ENCODE data around the gene LRRC1. TPM values are rescaled to one million over a fixed set of nuclear protein-coding genes. Genes with fewer than 3 reads are reported as not detected.
A peak's percentile ranks its signal among the peaks of the same experiment; 100 is the strongest.

The LRRC1 gene
- polyA plus RNA-seq, 12 donors, result 5.7 to 18.8 (median 9.7) TPM; not detected in 1

DNA sequence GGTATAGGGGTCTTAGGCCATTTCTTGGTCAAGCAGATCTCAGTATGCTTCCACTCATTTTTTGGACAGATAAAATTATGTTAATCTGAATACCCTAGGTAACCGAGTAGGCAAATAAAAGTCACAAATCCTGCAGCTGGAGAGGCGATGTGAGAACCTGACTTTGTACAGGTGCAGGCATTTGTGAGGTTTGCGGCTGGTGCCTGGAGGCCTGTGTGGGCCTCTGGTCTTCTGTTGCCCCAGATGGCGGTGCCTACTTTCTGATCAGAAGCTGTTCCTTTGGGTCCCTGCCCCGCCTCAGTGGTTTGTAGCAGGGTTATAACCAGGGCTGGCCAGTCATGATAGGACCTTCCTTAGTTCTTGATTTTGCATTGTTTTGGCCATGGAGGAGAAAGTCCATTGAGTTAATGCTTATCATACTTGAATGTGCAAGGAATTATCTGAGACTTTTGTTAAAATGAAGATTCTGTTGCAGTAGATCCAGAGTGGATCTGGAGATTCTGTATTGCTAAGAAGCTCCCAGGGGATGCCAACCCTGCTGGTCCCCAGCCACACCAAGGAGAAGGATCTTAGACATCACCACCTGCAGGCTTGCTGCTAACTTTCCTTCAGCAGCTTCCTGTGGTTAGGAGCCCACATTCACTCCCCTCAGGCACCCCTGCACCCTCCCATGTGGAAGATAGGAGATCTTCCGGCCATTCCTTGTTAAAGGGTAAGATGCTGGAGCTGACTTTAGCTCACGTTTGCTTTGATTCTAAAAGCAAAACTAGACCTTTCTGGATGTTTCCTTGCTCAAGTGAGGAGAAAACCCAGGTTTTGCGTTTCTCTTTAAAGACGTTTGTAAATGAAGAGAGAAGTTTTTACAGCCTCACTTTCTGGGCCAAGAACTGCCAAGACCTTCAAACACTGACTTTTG lies 50.7 kb downstream of the LRRC1 start:
- DNase-seq, result no peak

DNA sequence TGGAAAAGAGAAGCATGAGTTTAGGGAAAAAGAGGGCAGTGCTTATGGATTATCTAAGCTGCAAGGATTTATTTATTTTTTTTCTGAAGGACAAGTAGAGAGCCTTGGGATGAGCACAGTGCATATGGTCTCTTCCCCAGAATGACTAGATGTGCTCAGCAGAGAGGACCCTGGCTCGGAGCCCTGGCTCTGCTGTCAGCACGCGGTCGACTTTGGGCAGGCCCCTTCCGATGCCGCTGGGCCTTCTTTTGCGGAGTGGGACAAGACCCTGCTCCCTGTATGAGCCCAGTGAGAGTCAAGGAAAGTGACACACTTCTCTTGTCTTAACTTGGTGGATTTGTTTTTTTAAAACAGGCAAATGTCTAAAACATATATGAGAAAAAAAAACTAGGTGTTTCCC lies 51.4 kb downstream of the LRRC1 start:
- no peak for DNase-seq

DNA sequence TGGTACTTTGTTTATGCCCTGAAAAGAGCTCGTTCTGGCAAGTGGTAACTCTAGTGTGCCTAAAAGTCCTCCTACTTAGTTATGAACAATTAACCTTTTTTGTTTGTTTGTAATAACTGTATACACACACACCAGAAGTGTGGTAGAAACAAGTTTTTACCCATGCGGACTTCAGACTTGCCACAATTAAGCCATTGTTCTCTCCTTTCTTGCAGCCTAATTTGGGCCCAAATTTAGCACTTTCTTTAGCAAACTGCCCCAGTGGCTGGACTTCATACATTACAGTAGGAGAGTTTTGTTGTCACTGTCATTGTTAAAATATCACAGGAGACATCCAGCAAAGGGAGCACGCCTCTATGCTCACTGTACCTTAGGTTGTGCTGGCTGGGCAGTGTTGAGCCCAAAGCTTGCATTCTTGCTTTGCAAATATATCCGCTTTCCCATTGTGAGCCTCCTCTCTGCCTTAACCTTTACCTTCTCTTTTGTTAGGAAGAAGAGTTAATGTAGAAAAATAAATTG lies 53.0 kb downstream of the LRRC1 start:
- no peak for DNase-seq

- no peak for DNase-seq
These were observed 55.7 kb downstream of the LRRC1 start for GRCh38 chr6:53850527-53850926.

DNA sequence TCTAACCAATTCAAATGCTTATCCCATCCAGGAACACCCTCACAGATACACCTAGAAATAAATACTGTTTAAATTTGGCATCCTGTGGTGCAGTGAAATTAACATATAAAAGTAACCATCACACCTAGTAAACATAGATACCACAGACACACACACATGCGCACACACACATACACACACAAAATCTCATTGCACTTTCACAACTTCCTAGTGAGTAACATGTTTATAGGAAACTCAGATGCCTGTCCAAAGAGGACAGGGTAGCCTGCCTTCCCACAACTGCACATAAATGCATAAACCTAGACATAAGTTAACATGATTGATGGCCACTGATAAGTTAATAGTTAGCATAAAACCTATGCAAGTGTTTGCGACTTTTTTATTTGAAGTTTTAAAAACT lies 56.8 kb downstream of the LRRC1 start:
- DNase-seq, result no peak

- no peak for DNase-seq
These were observed 58.0 kb downstream of the LRRC1 start for GRCh38 chr6:53852805-53853204.

- no peak for DNase-seq
These were observed 60.2 kb downstream of the LRRC1 start for GRCh38 chr6:53854843-53855567.

DNA sequence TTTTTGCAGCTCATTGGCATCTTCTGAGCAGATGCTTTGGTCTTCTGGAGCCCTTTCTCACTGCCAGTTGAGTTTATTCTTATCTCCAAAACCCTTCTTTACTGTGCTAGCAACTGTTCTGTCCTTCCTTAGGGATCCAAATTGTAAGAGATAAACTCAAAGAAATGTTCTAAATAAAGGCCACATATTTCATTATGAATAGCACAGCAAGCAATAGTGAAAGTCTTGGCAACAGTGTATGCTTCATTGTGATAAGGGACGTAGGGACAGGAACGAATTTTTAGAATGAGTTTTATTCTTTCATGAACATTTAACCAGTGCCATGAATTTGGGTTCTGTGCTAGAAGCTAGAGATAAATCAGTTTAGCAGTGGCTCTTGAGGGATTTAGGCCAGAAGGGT lies 61.1 kb downstream of the LRRC1 start:
- no peak for DNase-seq

GRCh38 chr6:53857318-53858094 lies 62.7 kb downstream of the LRRC1 start:
- DNase-seq, result no peak

DNA sequence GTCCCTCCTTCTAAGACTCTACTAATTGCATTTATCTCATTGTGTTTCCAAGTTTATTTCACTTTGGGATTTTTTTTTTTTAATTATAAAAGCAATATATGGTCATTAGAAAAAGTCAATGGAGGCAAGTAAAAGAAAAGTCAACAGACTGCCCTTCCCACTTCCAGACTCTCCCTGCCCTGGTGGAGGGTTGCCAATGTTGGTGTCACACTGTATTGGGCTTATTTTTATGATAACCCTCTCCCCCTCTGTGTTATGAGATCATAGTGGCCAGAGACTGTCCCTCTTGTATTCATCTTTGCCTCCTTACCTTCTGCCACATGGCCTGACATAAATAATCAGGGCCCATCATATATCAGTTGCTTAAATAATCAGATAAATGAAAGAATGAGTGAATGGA lies 63.4 kb downstream of the LRRC1 start:
- no peak for DNase-seq

- DNase-seq, result no peak
These were observed 64.1 kb downstream of the LRRC1 start for GRCh38 chr6:53858913-53859312.

GRCh38 chr6:53860511-53860910 lies 65.7 kb downstream of the LRRC1 start:
- DNase-seq, result no peak

DNA sequence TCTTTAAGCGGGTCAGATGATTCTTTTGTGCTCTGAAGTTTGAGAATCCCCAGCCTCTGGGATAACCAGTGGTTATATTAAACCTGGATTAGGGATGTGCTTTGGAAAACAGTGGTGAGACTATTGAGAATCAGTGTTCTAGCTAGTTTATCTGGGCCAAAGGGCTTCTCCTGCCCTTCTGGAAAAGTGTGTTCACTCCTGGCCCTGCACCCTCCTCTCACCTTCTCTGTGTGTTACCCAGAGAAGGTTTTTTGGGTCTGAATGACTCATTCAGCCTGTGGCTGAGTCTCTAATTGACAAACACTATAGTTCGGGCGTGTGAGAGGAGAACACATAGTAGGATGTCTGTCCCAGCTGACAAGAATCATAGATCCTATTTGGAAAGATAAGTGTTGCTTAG lies 66.7 kb downstream of the LRRC1 start:
- DNase-seq, result no peak

DNA sequence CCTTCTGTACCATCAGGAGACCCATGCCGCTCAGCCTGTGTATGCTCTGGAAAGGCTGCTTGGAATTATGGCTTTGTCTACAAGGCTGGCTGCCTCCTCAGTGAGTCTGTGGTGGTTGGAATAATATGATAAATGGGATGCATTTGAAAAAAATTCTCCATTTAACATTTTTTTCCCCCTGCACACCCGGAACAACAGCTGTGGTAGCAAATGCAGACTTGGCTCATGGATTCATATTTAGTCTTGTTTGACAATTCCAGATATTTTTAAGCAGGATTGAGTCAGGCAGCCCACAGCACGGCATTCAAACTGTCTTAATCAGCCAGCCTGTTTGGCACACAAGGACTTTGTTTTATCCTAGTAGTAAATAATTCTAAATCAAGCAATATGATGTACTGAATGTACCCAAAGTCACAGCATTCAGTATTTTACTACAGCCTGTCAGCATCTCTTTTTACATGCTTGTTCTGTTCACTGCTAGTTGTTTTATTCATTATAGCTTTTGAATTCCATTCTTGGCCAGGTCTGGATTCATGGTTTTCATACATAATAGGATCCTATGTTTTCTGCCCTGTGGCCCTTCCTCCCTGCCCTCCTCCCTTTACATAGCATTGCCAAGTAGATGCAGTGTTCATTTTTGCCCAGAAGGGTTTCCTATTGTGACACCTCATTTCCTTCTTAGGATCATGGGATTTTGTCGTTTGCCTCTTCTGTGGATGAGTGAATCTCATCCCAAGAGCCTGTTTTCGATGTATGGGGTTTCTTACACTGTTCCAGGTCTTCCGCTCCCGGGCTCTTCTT lies 68.1 kb downstream of the LRRC1 start:
- DNase-seq, result peak; percentile 44

- no peak for DNase-seq
These were observed 70.0 kb downstream of the LRRC1 start for GRCh38 chr6:53864781-53865180.

DNA sequence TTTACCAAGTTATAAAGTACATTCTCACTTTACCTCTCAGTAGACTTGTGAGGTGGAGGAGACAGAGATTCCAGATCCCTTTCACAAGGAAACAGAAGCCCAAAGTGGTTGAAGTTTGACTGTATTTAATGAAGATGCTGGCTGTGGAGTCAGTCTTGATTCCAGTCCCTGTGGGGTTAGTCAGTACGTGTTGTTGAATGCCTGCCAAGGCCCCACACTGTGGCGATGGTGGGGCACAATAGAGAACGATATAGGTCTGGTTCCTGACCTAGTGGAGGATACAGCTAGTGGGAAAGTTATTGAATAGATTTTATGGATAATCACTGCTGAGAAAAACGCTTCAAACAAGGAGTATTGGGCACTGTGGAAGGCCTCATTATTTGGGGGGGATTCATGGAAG lies 71.4 kb downstream of the LRRC1 start:
- no peak for DNase-seq

GRCh38 chr6:53868626-53869025 lies 73.8 kb downstream of the LRRC1 start:
- DNase-seq, result no peak

- no peak for DNase-seq
These were observed 75.2 kb downstream of the LRRC1 start for GRCh38 chr6:53869964-53870363.

GRCh38 chr6:53873922-53874321 lies 79.1 kb downstream of the LRRC1 start:
- no peak for DNase-seq

DNA sequence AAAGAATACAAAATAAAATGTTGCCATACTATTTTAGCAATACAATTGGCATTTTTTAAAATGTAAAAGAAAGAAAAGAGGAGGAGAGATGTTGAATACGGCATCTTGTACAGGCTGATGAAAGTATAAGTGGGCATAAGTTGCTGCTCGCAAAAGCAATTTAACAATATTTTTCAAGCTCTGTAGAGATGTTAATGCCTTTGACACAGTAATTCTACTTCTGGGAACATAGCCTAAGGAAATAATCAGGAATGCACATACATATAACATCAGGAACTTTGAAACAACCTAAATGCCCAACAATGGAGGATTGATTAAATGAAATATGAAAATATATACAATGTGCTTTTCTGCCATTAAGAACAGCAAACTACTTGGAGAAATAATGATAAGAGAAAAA lies 80.2 kb downstream of the LRRC1 start:
- no peak for DNase-seq

GRCh38 chr6:53877151-53877550 lies 82.3 kb downstream of the LRRC1 start:
- no peak for DNase-seq
